A673 (cell line): ENCODE results near the gene SYCE1.

ENCODE experiments used
- EZH2 ChIP-seq: fragments of 200-600 bp; sonication (generic); IDR thresholded peaks from 2 replicates; pipeline ENCODE4 v1.6.1; 2017; ENCODE audit warnings: borderline replicate concordance, low read depth, mild to moderate bottlenecking, mixed read lengths, antibody characterized with exemption, low read length; ENCODE audit not compliant: poor library complexity, severe bottlenecking
- TF ChIP-seq, protein P1 (sequence below): fragments of 300-800, 200-600 bp; sonication (generic); conservative IDR thresholded peaks from 2 replicates; pipeline ENCODE4 v1.5.1; 2017; ENCODE audit warnings: low read depth, mild to moderate bottlenecking, antibody characterized with exemption, low read length, moderate library complexity, mixed read lengths

DNA sequence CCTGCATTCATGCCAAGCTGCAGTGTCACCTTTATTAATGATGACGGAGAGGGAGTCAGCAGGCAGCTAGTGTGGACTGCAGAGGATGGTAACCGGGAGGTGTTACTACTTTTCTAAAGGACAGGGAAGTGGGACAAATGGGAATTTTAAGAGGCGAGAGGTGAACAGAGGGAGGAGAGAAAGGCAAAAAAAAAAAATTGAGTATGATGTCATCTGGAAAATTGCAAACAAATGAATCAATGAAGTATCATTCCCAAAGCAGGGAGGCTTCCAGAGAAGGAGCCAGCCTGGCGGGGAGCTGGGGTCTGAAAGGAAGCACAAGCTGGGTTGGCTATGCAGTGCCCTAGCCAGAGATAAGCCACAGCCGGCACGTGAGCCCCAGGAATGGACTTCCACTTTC lies 48.3 kb upstream of the SYCE1 start:
- no peak for TF ChIP-seq EZH2
- TF ChIP-seq, protein P1, sequence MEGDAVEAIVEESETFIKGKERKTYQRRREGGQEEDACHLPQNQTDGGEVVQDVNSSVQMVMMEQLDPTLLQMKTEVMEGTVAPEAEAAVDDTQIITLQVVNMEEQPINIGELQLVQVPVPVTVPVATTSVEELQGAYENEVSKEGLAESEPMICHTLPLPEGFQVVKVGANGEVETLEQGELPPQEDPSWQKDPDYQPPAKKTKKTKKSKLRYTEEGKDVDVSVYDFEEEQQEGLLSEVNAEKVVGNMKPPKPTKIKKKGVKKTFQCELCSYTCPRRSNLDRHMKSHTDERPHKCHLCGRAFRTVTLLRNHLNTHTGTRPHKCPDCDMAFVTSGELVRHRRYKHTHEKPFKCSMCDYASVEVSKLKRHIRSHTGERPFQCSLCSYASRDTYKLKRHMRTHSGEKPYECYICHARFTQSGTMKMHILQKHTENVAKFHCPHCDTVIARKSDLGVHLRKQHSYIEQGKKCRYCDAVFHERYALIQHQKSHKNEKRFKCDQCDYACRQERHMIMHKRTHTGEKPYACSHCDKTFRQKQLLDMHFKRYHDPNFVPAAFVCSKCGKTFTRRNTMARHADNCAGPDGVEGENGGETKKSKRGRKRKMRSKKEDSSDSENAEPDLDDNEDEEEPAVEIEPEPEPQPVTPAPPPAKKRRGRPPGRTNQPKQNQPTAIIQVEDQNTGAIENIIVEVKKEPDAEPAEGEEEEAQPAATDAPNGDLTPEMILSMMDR, result no peak
